ENCODE results near the gene PLA2G2F. TPM values are rescaled to one million over a fixed set of nuclear protein-coding genes. Genes with fewer than 3 reads are reported as not detected.

The PLA2G2F gene
- total and polyA plus RNA-seq, 2 of the 13 experiments (the other 11 are each of a cell fraction or from before 2014, with no cell fraction given), result not detected

DNA sequence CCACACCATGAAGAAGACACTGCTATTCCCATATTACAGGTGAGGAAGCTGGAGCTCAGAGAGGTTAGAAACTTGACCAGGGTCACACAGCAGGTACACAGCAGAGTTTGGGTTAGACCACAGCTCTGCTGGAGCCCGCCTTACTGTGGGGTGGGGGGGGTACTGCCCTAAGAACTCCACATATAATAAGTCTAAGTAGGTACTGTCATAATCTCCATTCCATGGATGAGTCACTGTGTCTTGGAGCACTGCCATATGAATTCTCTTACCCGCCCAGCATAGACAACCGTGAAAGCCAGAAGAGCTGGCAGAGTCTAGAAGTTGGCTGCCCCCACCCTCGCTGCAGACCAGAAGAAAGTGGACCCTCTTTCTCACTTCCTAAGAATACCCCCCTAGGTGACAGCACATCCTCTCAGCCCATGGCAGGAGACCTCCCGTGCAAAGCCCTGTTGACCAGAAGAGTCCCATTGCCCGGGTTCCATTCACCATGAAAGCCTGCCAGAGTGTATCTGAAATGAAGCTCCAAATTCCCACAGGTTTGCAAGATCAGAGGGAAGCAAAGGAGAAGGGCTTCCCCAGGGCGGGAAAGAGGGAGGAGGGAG lies 14.6 kb upstream of the PLA2G2F start:
- ATAC-seq, result no peak
- H3K79me2 ChIP-seq (ENCODE audit: insufficient read depth, low read length), result no peaks in the 10 kb centered on the region
- 24% methylated on average over 7 of the region's 7 CpGs for WGBS (ENCODE audit: low lambda C conversion rate)
- no peaks in the 10 kb centered on the region for H3K36me3 ChIP-seq (replicated peaks in 1 of 2; ENCODE audit: control insufficient read depth in 1 of 2, insufficient read depth in 2 of 2, low read length in 2 of 2)
- H3K4me2 ChIP-seq (ENCODE audit: low read depth, low read length), result no peak overlapping the region
- H3K27me3 ChIP-seq (ENCODE audit: control insufficient read depth in 1 of 2, insufficient read depth in 2 of 2, low read length in 2 of 2), result peaks cover 0 to 19% of the 10 kb centered on the region in 2 experiments; a peak in 2 of 5 replicates
- FAIRE-seq, result no peak
- TF ChIP-seq DNMT1 (CRISPR knock-in tag; IDR thresholded peaks at IDR 0.05) (no peak), ZNF773 (CRISPR knock-in tag; IDR thresholded peaks at IDR 0.05; ENCODE audit: borderline replicate concordance) (no peak), ZNF768 (CRISPR knock-in tag; IDR thresholded peaks at IDR 0.05) (peak; percentile 39; the same call in 1 of the 2 replicates), FOSL2 (CRISPR knock-in tag; IDR thresholded peaks at IDR 0.05) (0 out of 2 replicates have a peak, but pooled peaks have one; percentile 25)
- TF ChIP-seq, protein P1, sequence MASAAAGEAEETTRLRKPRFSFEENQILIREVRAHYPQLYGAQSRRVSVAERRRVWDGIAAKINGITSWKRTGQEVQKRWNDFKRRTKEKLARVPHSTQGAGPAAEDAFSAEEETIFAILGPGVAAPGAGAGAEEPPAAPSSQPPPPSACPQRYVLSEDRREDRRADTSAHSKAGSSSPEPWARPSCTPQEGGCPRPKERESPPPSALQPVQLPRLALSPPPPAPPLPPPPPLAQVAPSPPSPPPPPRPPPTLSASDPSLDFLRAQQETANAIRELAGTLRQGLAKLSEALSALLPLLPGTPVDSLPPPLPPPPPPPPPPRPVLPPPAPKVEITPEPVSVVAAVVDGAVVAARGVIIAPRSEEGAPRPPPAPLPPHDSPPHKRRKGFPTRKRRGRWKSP (CRISPR knock-in tag; IDR thresholded peaks at IDR 0.05), result no peak
- no peak for DNase-seq (ENCODE audit: low spot score)
- no TSS peak for BruUV-seq (replicated peaks)
- intact Hi-C loops (cut with micrococcal nuclease; ENCODE audit: unreplicated experiment), result no loop called here
- no peak overlapping the region for H3K4me3 ChIP-seq (replicated peaks in 1 of 3; ENCODE audit: insufficient read depth in 1 of 3, low read depth in 2 of 3, low read length in 3 of 3)
- ChIA-PET CTCF (ENCODE audit: low intra/inter-chr PET ratio, low total read pairs) (no interaction called here), POLR2A (no interaction called here)
- in situ Hi-C loops (cut with HindIII; ENCODE audit: extremely low pct_ligation_motif_present, low pct_unique_long_range_greater_than_20kb), result no loop called here
- H3K4me1 ChIP-seq (ENCODE audit: insufficient read depth, low read length), result no peaks in the 10 kb centered on the region
- no peaks in the 10 kb centered on the region for H4K20me1 ChIP-seq (ENCODE audit: insufficient read depth, low read length)
- H3K27ac ChIP-seq (ENCODE audit: extremely low read length, insufficient read depth, low read length), result no peak overlapping the region
- no peak overlapping the region for H3K9ac ChIP-seq (ENCODE audit: insufficient read depth, low read depth, low read length)
- H3K9me3 ChIP-seq (ENCODE audit: low read length), result no peaks in the 10 kb centered on the region
- H2AFZ ChIP-seq (ENCODE audit: low read length), result no peak overlapping the region

DNA sequence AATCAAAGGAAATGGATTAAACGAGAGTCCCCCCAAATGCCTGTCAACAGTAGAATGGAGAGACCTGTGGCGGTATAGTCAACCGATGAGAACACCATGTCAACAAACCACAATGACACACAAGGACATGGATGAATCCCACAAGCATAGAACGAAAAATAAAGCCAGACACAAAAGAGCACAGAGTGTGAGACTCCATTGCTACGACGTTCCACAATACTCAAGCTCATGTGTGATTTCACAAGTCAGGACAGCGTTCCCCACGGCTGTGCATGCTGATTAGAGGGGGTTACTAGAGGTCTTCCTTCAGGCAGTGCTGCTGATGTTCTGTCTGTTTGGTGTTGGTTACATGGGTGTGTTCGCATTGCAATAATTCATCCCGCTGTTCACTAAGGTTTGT lies 14.0 kb upstream of the PLA2G2F start:
- no peak for DNase-seq (ENCODE audit: low spot score)
- H3K79me2 ChIP-seq (ENCODE audit: insufficient read depth, low read length), result no peaks in the 10 kb centered on the region
- intact Hi-C loops (cut with micrococcal nuclease; ENCODE audit: unreplicated experiment), result no loop called here
- no peaks in the 10 kb centered on the region for H3K4me1 ChIP-seq (ENCODE audit: insufficient read depth, low read length)
- no TSS peak for BruUV-seq (replicated peaks)
- no peaks in the 10 kb centered on the region for H4K20me1 ChIP-seq (ENCODE audit: insufficient read depth, low read length)
- no peak overlapping the region for H3K9ac ChIP-seq (ENCODE audit: insufficient read depth, low read depth, low read length)
- in situ Hi-C loops (cut with HindIII; ENCODE audit: extremely low pct_ligation_motif_present, low pct_unique_long_range_greater_than_20kb), result no loop called here
- 51% methylated on average over 9 of the region's 10 CpGs for WGBS (ENCODE audit: low lambda C conversion rate)
- H3K36me3 ChIP-seq (replicated peaks in 1 of 2; ENCODE audit: control insufficient read depth in 1 of 2, insufficient read depth in 2 of 2, low read length in 2 of 2), result no peaks in the 10 kb centered on the region
- FAIRE-seq, result no peak
- CTCF ChIA-PET (ENCODE audit: low intra/inter-chr PET ratio, low total read pairs), result no interaction called here
- no peak overlapping the region for H3K27ac ChIP-seq (ENCODE audit: extremely low read length, insufficient read depth, low read length)
- H3K27me3 ChIP-seq (ENCODE audit: control insufficient read depth in 1 of 2, insufficient read depth in 2 of 2, low read length in 2 of 2), result peaks cover 0 to 16% of the 10 kb centered on the region in 2 experiments; a peak in 2 of 5 replicates
- no peak overlapping the region for H3K4me2 ChIP-seq (ENCODE audit: low read depth, low read length)
- no peak overlapping the region for H3K4me3 ChIP-seq (replicated peaks in 1 of 3; ENCODE audit: insufficient read depth in 1 of 3, low read depth in 2 of 3, low read length in 3 of 3)
- no peaks in the 10 kb centered on the region for H3K9me3 ChIP-seq (ENCODE audit: low read length)
- POLR2A ChIA-PET, result no interaction called here
- ATAC-seq, result no peak
- H2AFZ ChIP-seq (ENCODE audit: low read length), result no peak overlapping the region
- no peak for TF ChIP-seq ZNF570 (CRISPR knock-in tag; IDR thresholded peaks at IDR 0.05; ENCODE audit: borderline replicate concordance)
- no peak for TF ChIP-seq ZNF883 (CRISPR knock-in tag; IDR thresholded peaks at IDR 0.05; ENCODE audit: not compliant biosample characterization)
- TF ChIP-seq, protein P2, sequence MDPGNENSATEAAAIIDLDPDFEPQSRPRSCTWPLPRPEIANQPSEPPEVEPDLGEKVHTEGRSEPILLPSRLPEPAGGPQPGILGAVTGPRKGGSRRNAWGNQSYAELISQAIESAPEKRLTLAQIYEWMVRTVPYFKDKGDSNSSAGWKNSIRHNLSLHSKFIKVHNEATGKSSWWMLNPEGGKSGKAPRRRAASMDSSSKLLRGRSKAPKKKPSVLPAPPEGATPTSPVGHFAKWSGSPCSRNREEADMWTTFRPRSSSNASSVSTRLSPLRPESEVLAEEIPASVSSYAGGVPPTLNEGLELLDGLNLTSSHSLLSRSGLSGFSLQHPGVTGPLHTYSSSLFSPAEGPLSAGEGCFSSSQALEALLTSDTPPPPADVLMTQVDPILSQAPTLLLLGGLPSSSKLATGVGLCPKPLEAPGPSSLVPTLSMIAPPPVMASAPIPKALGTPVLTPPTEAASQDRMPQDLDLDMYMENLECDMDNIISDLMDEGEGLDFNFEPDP (CRISPR knock-in tag; conservative IDR thresholded peaks at IDR 0.05), result no peak
- TF ChIP-seq, protein P3, sequence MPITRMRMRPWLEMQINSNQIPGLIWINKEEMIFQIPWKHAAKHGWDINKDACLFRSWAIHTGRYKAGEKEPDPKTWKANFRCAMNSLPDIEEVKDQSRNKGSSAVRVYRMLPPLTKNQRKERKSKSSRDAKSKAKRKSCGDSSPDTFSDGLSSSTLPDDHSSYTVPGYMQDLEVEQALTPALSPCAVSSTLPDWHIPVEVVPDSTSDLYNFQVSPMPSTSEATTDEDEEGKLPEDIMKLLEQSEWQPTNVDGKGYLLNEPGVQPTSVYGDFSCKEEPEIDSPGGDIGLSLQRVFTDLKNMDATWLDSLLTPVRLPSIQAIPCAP (CRISPR knock-in tag; IDR thresholded peaks at IDR 0.05; ENCODE audit: low read depth), result no peak
- no peak for TF ChIP-seq GTF2F1 (IDR thresholded peaks at IDR 0.05; ENCODE audit: low read length)
- no peak for TF ChIP-seq ARNTL (CRISPR knock-in tag; IDR thresholded peaks at IDR 0.05)
- TF ChIP-seq, protein P4, sequence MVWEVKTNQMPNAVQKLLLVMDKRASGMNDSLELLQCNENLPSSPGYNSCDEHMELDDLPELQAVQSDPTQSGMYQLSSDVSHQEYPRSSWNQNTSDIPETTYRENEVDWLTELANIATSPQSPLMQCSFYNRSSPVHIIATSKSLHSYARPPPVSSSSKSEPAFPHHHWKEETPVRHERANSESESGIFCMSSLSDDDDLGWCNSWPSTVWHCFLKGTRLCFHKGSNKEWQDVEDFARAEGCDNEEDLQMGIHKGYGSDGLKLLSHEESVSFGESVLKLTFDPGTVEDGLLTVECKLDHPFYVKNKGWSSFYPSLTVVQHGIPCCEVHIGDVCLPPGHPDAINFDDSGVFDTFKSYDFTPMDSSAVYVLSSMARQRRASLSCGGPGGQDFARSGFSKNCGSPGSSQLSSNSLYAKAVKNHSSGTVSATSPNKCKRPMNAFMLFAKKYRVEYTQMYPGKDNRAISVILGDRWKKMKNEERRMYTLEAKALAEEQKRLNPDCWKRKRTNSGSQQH (CRISPR knock-in tag; IDR thresholded peaks at IDR 0.05; ENCODE audit: low read depth), result no peak
- no peak for TF ChIP-seq PHF21A (CRISPR knock-in tag; IDR thresholded peaks at IDR 0.05)
- no peak for TF ChIP-seq ZNF530 (CRISPR knock-in tag; IDR thresholded peaks at IDR 0.05; ENCODE audit: low read depth)
- TF ChIP-seq ZFY (CRISPR knock-in tag; IDR thresholded peaks at IDR 0.05), result no peak
